ENCODE results near the gene MGMT. TPM values are rescaled to one million over a fixed set of nuclear protein-coding genes. Genes with fewer than 3 reads are reported as not detected.

MGMT gene
- total and polyA plus RNA-seq, 9 of the 15 experiments (the other 6 are each of a cell fraction or from before 2014, with no cell fraction given) = 0.03 to 0.29 (median 0.11) TPM; not detected in 4

- TF ChIP-seq SMAD3 (CRISPR knock-in tag; conservative IDR thresholded peaks at IDR 0.05) (no peak), NFYB (IDR thresholded peaks at IDR 0.05; ENCODE audit: extremely low read depth, insufficient read length) (no peak), ZFP30 (CRISPR knock-in tag; IDR thresholded peaks at IDR 0.05; ENCODE audit: borderline replicate concordance) (no peak)
Observed at GRCh38 chr10:129465796-129466702, 992 bp upstream of the MGMT start (continued).

DNA sequence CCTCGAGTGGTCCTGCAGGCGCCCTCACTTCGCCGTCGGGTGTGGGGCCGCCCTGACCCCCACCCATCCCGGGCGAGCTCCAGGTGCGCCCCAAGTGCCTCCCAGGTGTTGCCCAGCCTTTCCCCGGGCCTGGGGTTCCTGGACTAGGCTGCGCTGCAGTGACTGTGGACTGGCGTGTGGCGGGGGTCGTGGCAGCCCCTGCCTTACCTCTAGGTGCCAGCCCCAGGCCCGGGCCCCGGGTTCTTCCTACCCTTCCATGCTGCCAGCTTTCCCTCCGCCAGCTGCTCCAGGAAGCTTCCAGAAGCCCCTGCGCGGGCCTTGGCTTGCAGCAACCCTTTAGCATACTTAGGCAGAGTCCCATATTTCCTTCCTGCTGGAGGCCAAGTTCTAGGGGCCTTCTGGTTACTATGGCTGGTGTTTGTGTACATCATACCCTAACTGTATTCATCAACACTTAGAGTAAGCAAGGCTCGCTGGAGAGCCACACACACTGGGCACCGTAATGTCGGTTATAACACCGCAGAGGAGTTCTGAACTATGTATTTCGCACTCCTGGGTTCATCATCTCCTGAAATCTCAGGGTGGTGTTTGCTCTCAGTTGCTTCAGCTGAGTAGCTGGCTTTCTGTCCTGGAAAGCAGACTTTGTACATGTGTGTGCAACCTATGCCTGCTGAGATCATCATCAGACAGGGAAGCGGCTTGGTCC, 471 bp downstream of the MGMT start:
- H3K9me3 ChIP-seq (replicated peaks; ENCODE audit: control insufficient read depth, insufficient read depth, low read depth, low read length) = no peaks in the 10 kb centered on the region
- no peak for FAIRE-seq
- H3K27ac ChIP-seq (ENCODE audit: extremely low read depth, low read depth, low read length) = no peak overlapping the region
- no peak overlapping the region for H2AFZ ChIP-seq (ENCODE audit: low read depth, low read length)
- no peaks in the 10 kb centered on the region for H3K79me2 ChIP-seq (ENCODE audit: control insufficient read depth, insufficient read depth, low read length)
- no peak for ATAC-seq
- no peak for DNase-seq (ENCODE audit: extremely low read depth in 1 of 4, low spot score in 3 of 4)
- in situ Hi-C loops (cut with MboI) = no loop called here
- no TSS peak for BruUV-seq (replicated peaks)
- H4K20me1 ChIP-seq (replicated peaks; ENCODE audit: control insufficient read depth, insufficient read depth, low read length) = no peaks in the 10 kb centered on the region
- ChIA-PET POLR2A (no interaction called here), CTCF (ENCODE audit: low intra/inter-chr PET ratio) (no interaction called here)
- no peak overlapping the region for H3K4me3 ChIP-seq
- no peaks in the 10 kb centered on the region for H3K9me1 ChIP-seq (ENCODE audit: control insufficient read depth, insufficient read depth, low read length)
- no peaks in the 10 kb centered on the region for H3K36me3 ChIP-seq (ENCODE audit: control insufficient read depth, insufficient read depth, low read length)
- peaks cover 0 to 4% of the 10 kb centered on the region in 2 experiments; a peak in 1 of 5 replicates for H3K4me1 ChIP-seq (replicated peaks in 1 of 2; ENCODE audit: control insufficient read depth in 2 of 2, insufficient read depth in 2 of 2, low read length in 2 of 2)
- WGBS (ENCODE audit: insufficient coverage, low coverage, missing lambda C conversion rate) = 38% methylated on average over 17 of the region's 25 CpGs
- peaks cover 0 to 3% of the 10 kb centered on the region in 2 experiments; a peak in 1 of 5 replicates for H3K27me3 ChIP-seq (ENCODE audit: control insufficient read depth in 2 of 2, insufficient read depth in 2 of 2, low read length in 2 of 2)
- no peak overlapping the region for H3K9ac ChIP-seq (ENCODE audit: insufficient read depth in 1 of 2, low read depth in 2 of 2, low read length in 2 of 2)
- no peak overlapping the region for H3K4me2 ChIP-seq (ENCODE audit: insufficient read depth, low read length)
- intact Hi-C loops (cut with micrococcal nuclease) = no loop called here
- TF ChIP-seq TCFL5 (CRISPR knock-in tag; conservative IDR thresholded peaks at IDR 0.05) = no peak
- TF ChIP-seq, protein P1, sequence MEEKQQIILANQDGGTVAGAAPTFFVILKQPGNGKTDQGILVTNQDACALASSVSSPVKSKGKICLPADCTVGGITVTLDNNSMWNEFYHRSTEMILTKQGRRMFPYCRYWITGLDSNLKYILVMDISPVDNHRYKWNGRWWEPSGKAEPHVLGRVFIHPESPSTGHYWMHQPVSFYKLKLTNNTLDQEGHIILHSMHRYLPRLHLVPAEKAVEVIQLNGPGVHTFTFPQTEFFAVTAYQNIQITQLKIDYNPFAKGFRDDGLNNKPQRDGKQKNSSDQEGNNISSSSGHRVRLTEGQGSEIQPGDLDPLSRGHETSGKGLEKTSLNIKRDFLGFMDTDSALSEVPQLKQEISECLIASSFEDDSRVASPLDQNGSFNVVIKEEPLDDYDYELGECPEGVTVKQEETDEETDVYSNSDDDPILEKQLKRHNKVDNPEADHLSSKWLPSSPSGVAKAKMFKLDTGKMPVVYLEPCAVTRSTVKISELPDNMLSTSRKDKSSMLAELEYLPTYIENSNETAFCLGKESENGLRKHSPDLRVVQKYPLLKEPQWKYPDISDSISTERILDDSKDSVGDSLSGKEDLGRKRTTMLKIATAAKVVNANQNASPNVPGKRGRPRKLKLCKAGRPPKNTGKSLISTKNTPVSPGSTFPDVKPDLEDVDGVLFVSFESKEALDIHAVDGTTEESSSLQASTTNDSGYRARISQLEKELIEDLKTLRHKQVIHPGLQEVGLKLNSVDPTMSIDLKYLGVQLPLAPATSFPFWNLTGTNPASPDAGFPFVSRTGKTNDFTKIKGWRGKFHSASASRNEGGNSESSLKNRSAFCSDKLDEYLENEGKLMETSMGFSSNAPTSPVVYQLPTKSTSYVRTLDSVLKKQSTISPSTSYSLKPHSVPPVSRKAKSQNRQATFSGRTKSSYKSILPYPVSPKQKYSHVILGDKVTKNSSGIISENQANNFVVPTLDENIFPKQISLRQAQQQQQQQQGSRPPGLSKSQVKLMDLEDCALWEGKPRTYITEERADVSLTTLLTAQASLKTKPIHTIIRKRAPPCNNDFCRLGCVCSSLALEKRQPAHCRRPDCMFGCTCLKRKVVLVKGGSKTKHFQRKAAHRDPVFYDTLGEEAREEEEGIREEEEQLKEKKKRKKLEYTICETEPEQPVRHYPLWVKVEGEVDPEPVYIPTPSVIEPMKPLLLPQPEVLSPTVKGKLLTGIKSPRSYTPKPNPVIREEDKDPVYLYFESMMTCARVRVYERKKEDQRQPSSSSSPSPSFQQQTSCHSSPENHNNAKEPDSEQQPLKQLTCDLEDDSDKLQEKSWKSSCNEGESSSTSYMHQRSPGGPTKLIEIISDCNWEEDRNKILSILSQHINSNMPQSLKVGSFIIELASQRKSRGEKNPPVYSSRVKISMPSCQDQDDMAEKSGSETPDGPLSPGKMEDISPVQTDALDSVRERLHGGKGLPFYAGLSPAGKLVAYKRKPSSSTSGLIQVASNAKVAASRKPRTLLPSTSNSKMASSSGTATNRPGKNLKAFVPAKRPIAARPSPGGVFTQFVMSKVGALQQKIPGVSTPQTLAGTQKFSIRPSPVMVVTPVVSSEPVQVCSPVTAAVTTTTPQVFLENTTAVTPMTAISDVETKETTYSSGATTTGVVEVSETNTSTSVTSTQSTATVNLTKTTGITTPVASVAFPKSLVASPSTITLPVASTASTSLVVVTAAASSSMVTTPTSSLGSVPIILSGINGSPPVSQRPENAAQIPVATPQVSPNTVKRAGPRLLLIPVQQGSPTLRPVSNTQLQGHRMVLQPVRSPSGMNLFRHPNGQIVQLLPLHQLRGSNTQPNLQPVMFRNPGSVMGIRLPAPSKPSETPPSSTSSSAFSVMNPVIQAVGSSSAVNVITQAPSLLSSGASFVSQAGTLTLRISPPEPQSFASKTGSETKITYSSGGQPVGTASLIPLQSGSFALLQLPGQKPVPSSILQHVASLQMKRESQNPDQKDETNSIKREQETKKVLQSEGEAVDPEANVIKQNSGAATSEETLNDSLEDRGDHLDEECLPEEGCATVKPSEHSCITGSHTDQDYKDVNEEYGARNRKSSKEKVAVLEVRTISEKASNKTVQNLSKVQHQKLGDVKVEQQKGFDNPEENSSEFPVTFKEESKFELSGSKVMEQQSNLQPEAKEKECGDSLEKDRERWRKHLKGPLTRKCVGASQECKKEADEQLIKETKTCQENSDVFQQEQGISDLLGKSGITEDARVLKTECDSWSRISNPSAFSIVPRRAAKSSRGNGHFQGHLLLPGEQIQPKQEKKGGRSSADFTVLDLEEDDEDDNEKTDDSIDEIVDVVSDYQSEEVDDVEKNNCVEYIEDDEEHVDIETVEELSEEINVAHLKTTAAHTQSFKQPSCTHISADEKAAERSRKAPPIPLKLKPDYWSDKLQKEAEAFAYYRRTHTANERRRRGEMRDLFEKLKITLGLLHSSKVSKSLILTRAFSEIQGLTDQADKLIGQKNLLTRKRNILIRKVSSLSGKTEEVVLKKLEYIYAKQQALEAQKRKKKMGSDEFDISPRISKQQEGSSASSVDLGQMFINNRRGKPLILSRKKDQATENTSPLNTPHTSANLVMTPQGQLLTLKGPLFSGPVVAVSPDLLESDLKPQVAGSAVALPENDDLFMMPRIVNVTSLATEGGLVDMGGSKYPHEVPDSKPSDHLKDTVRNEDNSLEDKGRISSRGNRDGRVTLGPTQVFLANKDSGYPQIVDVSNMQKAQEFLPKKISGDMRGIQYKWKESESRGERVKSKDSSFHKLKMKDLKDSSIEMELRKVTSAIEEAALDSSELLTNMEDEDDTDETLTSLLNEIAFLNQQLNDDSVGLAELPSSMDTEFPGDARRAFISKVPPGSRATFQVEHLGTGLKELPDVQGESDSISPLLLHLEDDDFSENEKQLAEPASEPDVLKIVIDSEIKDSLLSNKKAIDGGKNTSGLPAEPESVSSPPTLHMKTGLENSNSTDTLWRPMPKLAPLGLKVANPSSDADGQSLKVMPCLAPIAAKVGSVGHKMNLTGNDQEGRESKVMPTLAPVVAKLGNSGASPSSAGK (IDR thresholded peaks at IDR 0.05) = no peak

All from K562 (cell line).